ENCODE data around the gene BTBD16. TPM values are rescaled to one million over a fixed set of nuclear protein-coding genes. Genes with fewer than 3 reads are reported as not detected.

The BTBD16 gene
- total RNA-seq, 2 experiments from 2014 or later: not detected

GRCh38 chr10:122287570-122287969, 16.5 kb downstream of the BTBD16 start:
- peaks cover 4% of the 10 kb centered on the region for H3K4me1 Mint-ChIP-seq
- ATAC-seq: no peak
- peaks cover 18% of the 10 kb centered on the region for H3K27me3 Mint-ChIP-seq

DNA sequence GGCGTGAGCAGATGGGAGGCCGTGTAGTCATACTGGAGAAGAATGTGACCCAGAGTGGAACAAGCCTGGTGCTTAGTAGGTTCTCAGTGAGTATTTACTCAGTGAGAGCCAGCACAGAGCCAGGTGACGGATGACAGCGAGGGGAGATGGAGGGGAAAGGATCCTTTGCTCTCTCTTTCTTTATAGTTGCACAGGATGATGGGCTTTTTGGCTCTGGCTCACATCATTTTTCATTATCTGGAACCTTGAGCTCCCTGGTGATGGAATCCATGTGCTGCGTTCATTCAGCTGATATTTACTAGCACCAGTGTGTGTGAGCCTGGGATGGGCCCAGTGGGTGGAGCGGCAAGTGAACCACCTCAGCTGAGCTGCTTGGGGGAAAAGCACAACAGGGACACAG, 17.2 kb downstream of the BTBD16 start:
- CTCF ChIA-PET: no interaction called here
- no peak overlapping the region for H3K4me3 Mint-ChIP-seq
- ATAC-seq: no peak

More at GRCh38 chr10:122287570-122287969, 16.5 kb downstream of the BTBD16 start:
- Mint-ChIP-seq H3K9me3 (ENCODE audit: low read depth) (no peaks in the 10 kb centered on the region), H3K4me3 (no peak overlapping the region), H3K36me3 (no peaks in the 10 kb centered on the region), H3K27ac (no peak overlapping the region)
- CTCF ChIA-PET: interaction anchor here (1.0 kb wide), 1 partner anchor 11 kb away, joined by 3 read pairs; no protein-coding TSS in a partner anchor
- DNase-seq: no peak

DNA sequence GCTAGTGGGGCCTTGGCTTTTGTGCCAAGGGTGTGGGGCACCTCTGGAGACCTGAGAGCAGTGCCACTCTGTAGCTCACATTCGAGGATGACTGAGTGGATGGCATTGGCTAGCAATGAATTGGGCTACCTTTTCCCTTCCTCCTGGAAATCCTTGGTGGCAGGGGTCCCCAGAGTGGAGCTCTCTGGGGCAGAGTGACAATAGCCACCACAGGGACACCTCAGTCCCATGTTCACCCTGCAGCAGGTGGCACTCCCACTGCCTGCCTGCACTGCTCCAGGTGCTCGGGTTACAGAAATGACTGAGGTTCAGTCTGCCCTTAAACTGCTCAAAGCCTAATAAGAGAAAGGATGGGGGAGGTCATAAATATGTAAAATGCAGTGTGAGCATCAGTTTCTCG, 17.8 kb downstream of the BTBD16 start:
- no peak for ATAC-seq
- DNase-seq: no peak
- Mint-ChIP-seq H3K27ac (no peak overlapping the region), H3K9me3 (ENCODE audit: low read depth) (no peaks in the 10 kb centered on the region), H3K4me3 (no peak overlapping the region), H3K4me1 (peaks cover 8% of the 10 kb centered on the region), H3K36me3 (no peaks in the 10 kb centered on the region), H3K27me3 (peaks cover 11% of the 10 kb centered on the region)
- CTCF ChIA-PET: no interaction called here

More for the DNA sequence above, 17.2 kb downstream of the BTBD16 start:
- no peaks in the 10 kb centered on the region for H3K36me3 Mint-ChIP-seq
- DNase-seq: no peak
- no peak overlapping the region for H3K27ac Mint-ChIP-seq
- H3K9me3 Mint-ChIP-seq (ENCODE audit: low read depth): no peaks in the 10 kb centered on the region
- H3K27me3 Mint-ChIP-seq: peaks cover 12% of the 10 kb centered on the region
- peaks cover 6% of the 10 kb centered on the region for H3K4me1 Mint-ChIP-seq

- peaks cover 14% of the 10 kb centered on the region for H3K4me1 Mint-ChIP-seq
- H3K27ac Mint-ChIP-seq: no peak overlapping the region
- no peaks in the 10 kb centered on the region for H3K36me3 Mint-ChIP-seq
- no peaks in the 10 kb centered on the region for H3K9me3 Mint-ChIP-seq (ENCODE audit: low read depth)
- no peak for ATAC-seq
- CTCF ChIA-PET: interaction anchor here (0.6 kb wide), 1 partner anchor 14 kb away, joined by 3 read pairs; no protein-coding TSS in a partner anchor
- H3K4me3 Mint-ChIP-seq: no peak overlapping the region
- no peak for DNase-seq
- H3K27me3 Mint-ChIP-seq: peaks cover 8% of the 10 kb centered on the region
Measured at GRCh38 chr10:122290334-122290733, 19.2 kb downstream of the BTBD16 start.

GRCh38 chr10:122290833-122291532, 19.9 kb downstream of the BTBD16 start:
- no peak overlapping the region for H3K27ac Mint-ChIP-seq
- no peaks in the 10 kb centered on the region for H3K9me3 Mint-ChIP-seq (ENCODE audit: low read depth)
- no peak overlapping the region for H3K4me3 Mint-ChIP-seq
- H3K27me3 Mint-ChIP-seq: peaks cover 14% of the 10 kb centered on the region
- no peak for DNase-seq
- ATAC-seq: no peak
- H3K4me1 Mint-ChIP-seq: peaks cover 20% of the 10 kb centered on the region
- CTCF ChIA-PET: no interaction called here
- H3K36me3 Mint-ChIP-seq: no peaks in the 10 kb centered on the region

DNA sequence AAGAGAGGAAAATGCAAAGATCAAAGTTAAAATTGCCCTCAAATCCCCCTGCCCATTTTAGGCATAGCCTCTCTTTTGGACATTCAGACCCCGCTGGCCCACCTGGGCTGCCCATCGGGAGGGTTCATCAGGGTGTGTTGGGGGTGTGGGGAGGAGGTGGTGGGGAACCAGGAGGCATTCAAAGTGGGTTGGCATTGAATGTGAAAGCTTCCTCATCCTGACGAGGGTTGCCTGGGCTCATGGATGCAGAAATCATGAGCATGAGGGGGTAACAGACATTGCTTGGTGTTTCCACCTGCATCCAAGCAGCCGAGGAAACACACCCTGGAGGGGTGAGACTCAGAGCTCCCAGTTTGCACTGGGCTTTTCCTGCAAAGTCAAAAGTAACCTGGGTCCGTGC, 20.6 kb downstream of the BTBD16 start:
- ATAC-seq: no peak
- CTCF ChIA-PET: no interaction called here
- no peaks in the 10 kb centered on the region for H3K36me3 Mint-ChIP-seq

GRCh38 chr10:122292376-122292775, 21.3 kb downstream of the BTBD16 start:
- H3K9me3 Mint-ChIP-seq (ENCODE audit: low read depth): no peaks in the 10 kb centered on the region
- ATAC-seq: no peak
- H3K36me3 Mint-ChIP-seq: no peaks in the 10 kb centered on the region
- no peak for DNase-seq
- H3K27me3 Mint-ChIP-seq: peaks cover 25% of the 10 kb centered on the region
- no peak overlapping the region for H3K4me3 Mint-ChIP-seq
- CTCF ChIA-PET: no interaction called here
- no peak overlapping the region for H3K27ac Mint-ChIP-seq
- H3K4me1 Mint-ChIP-seq: peaks cover 20% of the 10 kb centered on the region

More for the DNA sequence above, 20.6 kb downstream of the BTBD16 start:
- H3K4me1 Mint-ChIP-seq: peaks cover 20% of the 10 kb centered on the region
- peaks cover 20% of the 10 kb centered on the region for H3K27me3 Mint-ChIP-seq
- H3K27ac Mint-ChIP-seq: no peak overlapping the region
- H3K4me3 Mint-ChIP-seq: no peak overlapping the region
- H3K9me3 Mint-ChIP-seq (ENCODE audit: low read depth): no peaks in the 10 kb centered on the region
- DNase-seq: no peak

DNA sequence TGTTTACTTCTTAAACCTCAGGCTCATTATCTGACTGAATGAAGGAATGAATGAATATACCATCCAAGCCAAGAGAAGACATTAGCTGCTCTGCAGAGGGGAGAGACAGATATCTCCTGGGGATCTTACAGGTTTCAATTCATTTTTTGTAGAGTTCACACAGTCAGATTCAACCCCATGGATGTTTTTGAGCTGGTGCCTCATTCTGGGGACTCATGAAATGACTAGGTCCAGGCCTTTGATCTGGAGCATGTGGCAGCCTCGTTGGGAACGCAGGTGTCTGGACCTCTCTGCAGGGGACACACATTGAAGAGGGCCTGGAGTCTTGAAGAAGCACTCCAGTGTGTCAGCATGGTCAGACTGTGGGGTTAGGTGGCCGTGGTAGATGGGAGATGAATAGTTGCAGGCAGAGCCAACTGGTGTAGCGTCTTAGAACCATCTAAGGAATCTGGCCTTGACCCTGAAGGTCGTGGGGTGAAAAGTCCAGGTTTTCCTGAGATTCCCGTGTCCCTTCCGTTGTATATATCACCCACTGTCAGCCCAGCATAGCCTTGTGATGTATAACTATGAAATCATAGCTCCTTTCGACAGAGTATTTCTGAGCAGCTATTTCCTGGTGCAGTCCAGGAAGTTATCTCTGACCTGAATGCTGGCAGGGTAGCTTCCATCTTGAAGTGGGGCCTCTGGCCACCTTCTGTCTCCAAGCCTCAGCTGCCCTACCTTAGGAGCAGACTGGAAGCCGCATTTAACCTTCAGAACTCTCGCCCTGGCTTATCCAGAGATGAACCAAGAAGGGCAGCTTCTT, 22.3 kb downstream of the BTBD16 start:
- Mint-ChIP-seq H3K36me3 (no peaks in the 10 kb centered on the region), H3K4me1 (peaks cover 20% of the 10 kb centered on the region), H3K27ac (no peak overlapping the region), H3K4me3 (no peak overlapping the region), H3K27me3 (peaks cover 26% of the 10 kb centered on the region), H3K9me3 (ENCODE audit: low read depth) (no peaks in the 10 kb centered on the region)
- no peak for ATAC-seq
- DNase-seq: no peak
- CTCF ChIA-PET: interaction anchor here (0.9 to 1.5 kb wide), 4 partner anchors 16 to 272 kb away, joined by 3 to 8 read pairs (median 4); no protein-coding TSS in a partner anchor

GRCh38 chr10:122293961-122294380, 22.9 kb downstream of the BTBD16 start:
- H3K27me3 Mint-ChIP-seq: peaks cover 30% of the 10 kb centered on the region
- H3K4me1 Mint-ChIP-seq: peaks cover 20% of the 10 kb centered on the region
- ATAC-seq (no peak), DNase-seq (no peak)
- H3K9me3 Mint-ChIP-seq (ENCODE audit: low read depth): no peaks in the 10 kb centered on the region
- no peaks in the 10 kb centered on the region for H3K36me3 Mint-ChIP-seq
- no peak overlapping the region for H3K27ac Mint-ChIP-seq
- no peak overlapping the region for H3K4me3 Mint-ChIP-seq
- CTCF ChIA-PET: interaction anchor here (0.9 to 1.5 kb wide), 4 partner anchors 17 to 271 kb away, joined by 3 to 8 read pairs (median 4); no protein-coding TSS in a partner anchor

- Mint-ChIP-seq H3K36me3 (no peaks in the 10 kb centered on the region), H3K9me3 (ENCODE audit: low read depth) (no peaks in the 10 kb centered on the region), H3K27ac (no peak overlapping the region), H3K4me3 (no peak overlapping the region), H3K4me1 (peaks cover 19% of the 10 kb centered on the region), H3K27me3 (peaks cover 27% of the 10 kb centered on the region)
- CTCF ChIA-PET: interaction anchor here (1.1 kb wide), 1 partner anchor 141 kb away, joined by 8 read pairs; no protein-coding TSS in a partner anchor
- ATAC-seq (no peak), DNase-seq (no peak)
Measured at GRCh38 chr10:122294511-122295450, 23.7 kb downstream of the BTBD16 start.

GRCh38 chr10:122295451-122295809, 24.3 kb downstream of the BTBD16 start:
- ATAC-seq: peak; percentile 45
- H3K27me3 Mint-ChIP-seq: peaks cover 27% of the 10 kb centered on the region
- peak; percentile 51 for DNase-seq

GRCh38 chr10:122296363-122297120, 25.4 kb downstream of the BTBD16 start:
- H3K36me3 Mint-ChIP-seq: no peaks in the 10 kb centered on the region
- H3K4me1 Mint-ChIP-seq: peaks cover 16% of the 10 kb centered on the region
- H3K4me3 Mint-ChIP-seq: no peak overlapping the region
- no peaks in the 10 kb centered on the region for H3K9me3 Mint-ChIP-seq (ENCODE audit: low read depth)
- no peak overlapping the region for H3K27ac Mint-ChIP-seq
- ATAC-seq: no peak
- peaks cover 33% of the 10 kb centered on the region for H3K27me3 Mint-ChIP-seq
- DNase-seq: peak; percentile 26
- CTCF ChIA-PET: interaction anchor here (1.0 to 4.5 kb wide), 2 partner anchors 75 to 137 kb away, joined by 3 to 68 read pairs; no protein-coding TSS in a partner anchor

More at GRCh38 chr10:122295451-122295809, 24.3 kb downstream of the BTBD16 start:
- H3K36me3 Mint-ChIP-seq: no peaks in the 10 kb centered on the region
- H3K27ac Mint-ChIP-seq: no peak overlapping the region
- H3K4me3 Mint-ChIP-seq: no peak overlapping the region
- CTCF ChIA-PET: interaction anchor here (4.5 kb wide), 1 partner anchor 138 kb away, joined by 68 read pairs; no protein-coding TSS in a partner anchor
- H3K4me1 Mint-ChIP-seq: peaks cover 16% of the 10 kb centered on the region
- no peaks in the 10 kb centered on the region for H3K9me3 Mint-ChIP-seq (ENCODE audit: low read depth)
